IMR-90 (cell line): ENCODE data around the gene HAX1.

ENCODE experiments used
- BHLHE40 ChIP-seq: fragments of 150-350 bp; IDR thresholded peaks from 2 replicates; pipeline ENCODE4 v1.6.1; 2016; ENCODE audit warnings: mild to moderate bottlenecking, low read depth, low read length
- CHD1 ChIP-seq: IDR thresholded peaks from 2 replicates; pipeline ENCODE4 v1.6.1; 2012; ENCODE audit warnings: low read depth, low read length, improper control_type of control experiment
- FOS ChIP-seq: fragments of 150-350 bp; IDR thresholded peaks from 2 replicates; pipeline ENCODE4 v1.6.1; 2016; ENCODE audit warnings: low read depth, low read length
- MAFK ChIP-seq: IDR thresholded peaks from 2 replicates; pipeline ENCODE4 v1.6.1; 2012; ENCODE audit warnings: low read depth, low read length, improper control_type of control experiment
- MAZ ChIP-seq: IDR thresholded peaks from 2 replicates; pipeline ENCODE4 v1.6.1; 2012; ENCODE audit warnings: low read depth, mild to moderate bottlenecking, low read length, improper control_type of control experiment, moderate library complexity, borderline replicate concordance
- MXI1 ChIP-seq: IDR thresholded peaks from 2 replicates; pipeline ENCODE4 v1.6.1; 2012; ENCODE audit warnings: low read depth, mild to moderate bottlenecking, low read length, moderate library complexity, borderline replicate concordance
- POLR2A ChIP-seq: IDR thresholded peaks from 2 replicates; pipeline ENCODE4 v1.6.1; 2012; ENCODE audit warnings: mild to moderate bottlenecking, low read depth, low read length
- RAD21 ChIP-seq: IDR thresholded peaks from 2 replicates; pipeline ENCODE4 v1.6.1; 2012; ENCODE audit warnings: low read length, improper control_type of control experiment
- RCOR1 ChIP-seq: IDR thresholded peaks from 2 replicates; pipeline ENCODE4 v1.6.1; 2012; ENCODE audit warnings: mild to moderate bottlenecking, low read length, improper control_type of control experiment; ENCODE audit not compliant: insufficient replicate concordance
- RFX5 ChIP-seq: IDR thresholded peaks from 2 replicates; pipeline ENCODE4 v1.8.0; 2012; ENCODE audit warnings: low read depth, mild to moderate bottlenecking, low read length, moderate library complexity
- SMC3 ChIP-seq: fragments of 150-350 bp; IDR thresholded peaks from 2 replicates; pipeline ENCODE4 v1.6.1; 2016; ENCODE audit warnings: low read depth, mild to moderate bottlenecking, antibody characterized with exemption, low read length, moderate library complexity
- USF2 ChIP-seq: fragments of 150-350 bp; IDR thresholded peaks from 2 replicates; pipeline ENCODE4 v1.6.1; 2017; ENCODE audit warnings: mild to moderate bottlenecking, antibody characterized with exemption, low read length, low read depth
- TF ChIP-seq, protein P1 (sequence below): conservative IDR thresholded peaks from 2 replicates; pipeline ENCODE4 v1.5.1; 2012; ENCODE audit warnings: mild to moderate bottlenecking, low read depth, low read length, improper control_type of control experiment
- TF ChIP-seq, protein P2 (sequence below): fragments of 150-350 bp; IDR thresholded peaks from 2 replicates; pipeline ENCODE4 v1.6.1; 2016; ENCODE audit warnings: low read depth, mild to moderate bottlenecking, low read length, moderate library complexity, borderline replicate concordance

- TF ChIP-seq, protein P1, sequence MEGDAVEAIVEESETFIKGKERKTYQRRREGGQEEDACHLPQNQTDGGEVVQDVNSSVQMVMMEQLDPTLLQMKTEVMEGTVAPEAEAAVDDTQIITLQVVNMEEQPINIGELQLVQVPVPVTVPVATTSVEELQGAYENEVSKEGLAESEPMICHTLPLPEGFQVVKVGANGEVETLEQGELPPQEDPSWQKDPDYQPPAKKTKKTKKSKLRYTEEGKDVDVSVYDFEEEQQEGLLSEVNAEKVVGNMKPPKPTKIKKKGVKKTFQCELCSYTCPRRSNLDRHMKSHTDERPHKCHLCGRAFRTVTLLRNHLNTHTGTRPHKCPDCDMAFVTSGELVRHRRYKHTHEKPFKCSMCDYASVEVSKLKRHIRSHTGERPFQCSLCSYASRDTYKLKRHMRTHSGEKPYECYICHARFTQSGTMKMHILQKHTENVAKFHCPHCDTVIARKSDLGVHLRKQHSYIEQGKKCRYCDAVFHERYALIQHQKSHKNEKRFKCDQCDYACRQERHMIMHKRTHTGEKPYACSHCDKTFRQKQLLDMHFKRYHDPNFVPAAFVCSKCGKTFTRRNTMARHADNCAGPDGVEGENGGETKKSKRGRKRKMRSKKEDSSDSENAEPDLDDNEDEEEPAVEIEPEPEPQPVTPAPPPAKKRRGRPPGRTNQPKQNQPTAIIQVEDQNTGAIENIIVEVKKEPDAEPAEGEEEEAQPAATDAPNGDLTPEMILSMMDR: no peak
- no peak for TF ChIP-seq MAFK
- TF ChIP-seq POLR2A: no peak
- no peak for TF ChIP-seq MXI1
- no peak for TF ChIP-seq USF2
- no peak for TF ChIP-seq RAD21
- TF ChIP-seq SMC3: no peak
- TF ChIP-seq, protein P2, sequence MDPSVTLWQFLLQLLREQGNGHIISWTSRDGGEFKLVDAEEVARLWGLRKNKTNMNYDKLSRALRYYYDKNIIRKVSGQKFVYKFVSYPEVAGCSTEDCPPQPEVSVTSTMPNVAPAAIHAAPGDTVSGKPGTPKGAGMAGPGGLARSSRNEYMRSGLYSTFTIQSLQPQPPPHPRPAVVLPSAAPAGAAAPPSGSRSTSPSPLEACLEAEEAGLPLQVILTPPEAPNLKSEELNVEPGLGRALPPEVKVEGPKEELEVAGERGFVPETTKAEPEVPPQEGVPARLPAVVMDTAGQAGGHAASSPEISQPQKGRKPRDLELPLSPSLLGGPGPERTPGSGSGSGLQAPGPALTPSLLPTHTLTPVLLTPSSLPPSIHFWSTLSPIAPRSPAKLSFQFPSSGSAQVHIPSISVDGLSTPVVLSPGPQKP: no peak
- no peak for TF ChIP-seq RFX5
- no peak for TF ChIP-seq MAZ
- TF ChIP-seq FOS: no peak
- TF ChIP-seq RCOR1: no peak
- TF ChIP-seq CHD1: no peak
- TF ChIP-seq BHLHE40: no peak
These were observed 12.3 kb upstream of the HAX1 start for GRCh38 chr1:154260127-154260526.
